IMR-90 (cell line): ENCODE data around the gene C2orf49.

ENCODE experiments used
- BHLHE40 ChIP-seq: fragments of 150-350 bp; IDR thresholded peaks from 2 replicates; pipeline ENCODE4 v1.6.1; 2016; ENCODE audit warnings: mild to moderate bottlenecking, low read depth, low read length
- CEBPB ChIP-seq: IDR thresholded peaks from 2 replicates; pipeline ENCODE4 v1.6.1; 2012; ENCODE audit warnings: low read depth, low read length, improper control_type of control experiment
- CHD1 ChIP-seq: IDR thresholded peaks from 2 replicates; pipeline ENCODE4 v1.6.1; 2012; ENCODE audit warnings: low read depth, low read length, improper control_type of control experiment
- ELK1 ChIP-seq: fragments of 150-350 bp; IDR thresholded peaks from 2 replicates; pipeline ENCODE4 v1.6.1; 2016; ENCODE audit warnings: low read depth, mild to moderate bottlenecking, low read length, moderate library complexity, borderline replicate concordance
- FOS ChIP-seq: fragments of 150-350 bp; IDR thresholded peaks from 2 replicates; pipeline ENCODE4 v1.6.1; 2016; ENCODE audit warnings: low read depth, low read length
- MAZ ChIP-seq: IDR thresholded peaks from 2 replicates; pipeline ENCODE4 v1.6.1; 2012; ENCODE audit warnings: low read depth, mild to moderate bottlenecking, low read length, improper control_type of control experiment, moderate library complexity, borderline replicate concordance
- NFE2L2 ChIP-seq: fragments of 150-350 bp; IDR thresholded peaks from 2 replicates; pipeline ENCODE4 v1.6.1; 2016; ENCODE audit warnings: low read depth, mild to moderate bottlenecking, low read length
- POLR2A ChIP-seq: IDR thresholded peaks from 2 replicates; pipeline ENCODE4 v1.6.1; 2012; ENCODE audit warnings: mild to moderate bottlenecking, low read depth, low read length
- RAD21 ChIP-seq: IDR thresholded peaks from 2 replicates; pipeline ENCODE4 v1.6.1; 2012; ENCODE audit warnings: low read length, improper control_type of control experiment
- RCOR1 ChIP-seq: IDR thresholded peaks from 2 replicates; pipeline ENCODE4 v1.6.1; 2012; ENCODE audit warnings: mild to moderate bottlenecking, low read length, improper control_type of control experiment; ENCODE audit not compliant: insufficient replicate concordance
- RFX5 ChIP-seq: IDR thresholded peaks from 2 replicates; pipeline ENCODE4 v1.8.0; 2012; ENCODE audit warnings: low read depth, mild to moderate bottlenecking, low read length, moderate library complexity
- SMC3 ChIP-seq: fragments of 150-350 bp; IDR thresholded peaks from 2 replicates; pipeline ENCODE4 v1.6.1; 2016; ENCODE audit warnings: low read depth, mild to moderate bottlenecking, antibody characterized with exemption, low read length, moderate library complexity
- USF2 ChIP-seq: fragments of 150-350 bp; IDR thresholded peaks from 2 replicates; pipeline ENCODE4 v1.6.1; 2017; ENCODE audit warnings: mild to moderate bottlenecking, antibody characterized with exemption, low read length, low read depth
- TF ChIP-seq, protein P1 (sequence below): conservative IDR thresholded peaks from 2 replicates; pipeline ENCODE4 v1.5.1; 2012; ENCODE audit warnings: mild to moderate bottlenecking, low read depth, low read length, improper control_type of control experiment

- TF ChIP-seq, protein P1, sequence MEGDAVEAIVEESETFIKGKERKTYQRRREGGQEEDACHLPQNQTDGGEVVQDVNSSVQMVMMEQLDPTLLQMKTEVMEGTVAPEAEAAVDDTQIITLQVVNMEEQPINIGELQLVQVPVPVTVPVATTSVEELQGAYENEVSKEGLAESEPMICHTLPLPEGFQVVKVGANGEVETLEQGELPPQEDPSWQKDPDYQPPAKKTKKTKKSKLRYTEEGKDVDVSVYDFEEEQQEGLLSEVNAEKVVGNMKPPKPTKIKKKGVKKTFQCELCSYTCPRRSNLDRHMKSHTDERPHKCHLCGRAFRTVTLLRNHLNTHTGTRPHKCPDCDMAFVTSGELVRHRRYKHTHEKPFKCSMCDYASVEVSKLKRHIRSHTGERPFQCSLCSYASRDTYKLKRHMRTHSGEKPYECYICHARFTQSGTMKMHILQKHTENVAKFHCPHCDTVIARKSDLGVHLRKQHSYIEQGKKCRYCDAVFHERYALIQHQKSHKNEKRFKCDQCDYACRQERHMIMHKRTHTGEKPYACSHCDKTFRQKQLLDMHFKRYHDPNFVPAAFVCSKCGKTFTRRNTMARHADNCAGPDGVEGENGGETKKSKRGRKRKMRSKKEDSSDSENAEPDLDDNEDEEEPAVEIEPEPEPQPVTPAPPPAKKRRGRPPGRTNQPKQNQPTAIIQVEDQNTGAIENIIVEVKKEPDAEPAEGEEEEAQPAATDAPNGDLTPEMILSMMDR, result no peak
- TF ChIP-seq SMC3 (no peak), CEBPB (no peak), RCOR1 (no peak), CHD1 (no peak), USF2 (no peak), POLR2A (no peak), NFE2L2 (no peak), RFX5 (no peak), BHLHE40 (no peak), MAZ (no peak), ELK1 (no peak), RAD21 (no peak), FOS (no peak)
Measured at GRCh38 chr2:105335469-105335868, 1.9 kb upstream of the C2orf49 start.
